Fibroblast of skin of abdomen (primary cell): Measurements from ENCODE around the gene ACTR6.
"Not testable (repeated sequence)": the region's sequence is repeated elsewhere in the genome, so short reads cannot be mapped to it uniquely, and the experiment has no call there.

Source experiments
- DNase-seq: peaks from one replicate; pipeline ENCODE4 v3.0.0-alpha.2; 2013

Gene ACTR6

DNA sequence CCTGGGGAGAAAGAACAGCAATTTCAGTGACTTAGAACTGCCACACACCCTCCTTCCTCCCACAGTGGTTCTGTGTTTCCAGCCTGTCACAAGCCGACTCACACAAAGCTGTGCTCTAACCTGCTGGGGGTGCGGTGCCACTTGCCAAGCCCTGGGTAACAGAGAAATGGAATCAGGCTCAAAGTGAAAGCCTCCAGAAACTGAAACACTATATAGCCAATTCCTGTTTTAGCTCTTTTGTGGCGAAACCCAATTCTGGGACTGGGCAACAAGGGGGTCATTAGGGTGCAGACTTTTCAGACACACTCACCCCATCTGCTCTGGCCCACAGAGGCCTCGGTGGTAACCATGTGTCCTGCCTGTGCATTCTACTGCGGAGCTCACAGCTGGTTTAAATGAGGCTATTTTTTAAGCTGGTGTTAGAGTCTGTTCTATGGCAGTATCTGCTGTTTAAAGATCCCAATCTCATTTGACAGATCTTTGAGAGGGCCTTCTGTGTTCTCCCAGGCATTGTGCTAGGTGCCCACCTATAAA, 15.2 kb upstream of the ACTR6 start:
- no peak for DNase-seq

DNA sequence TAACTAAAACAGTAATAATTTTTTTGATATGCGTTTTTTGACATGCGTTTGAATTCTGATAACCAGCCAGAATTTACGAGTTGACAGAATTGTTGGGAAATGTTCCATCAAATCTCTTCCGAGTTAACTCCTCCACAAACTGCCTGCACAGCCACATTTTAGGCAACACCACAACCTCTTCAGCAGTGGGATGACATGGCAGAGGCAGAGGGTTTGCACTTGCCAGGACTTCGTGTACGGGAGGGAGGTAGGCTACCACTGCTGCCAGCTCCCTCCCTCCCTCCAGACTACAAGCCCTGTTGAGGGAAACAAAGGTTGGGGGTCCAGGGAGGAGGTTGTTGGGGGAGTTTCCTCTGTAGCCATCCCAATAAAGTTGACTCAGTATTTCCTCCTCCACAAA, 14.5 kb upstream of the ACTR6 start:
- DNase-seq = no peak

DNA sequence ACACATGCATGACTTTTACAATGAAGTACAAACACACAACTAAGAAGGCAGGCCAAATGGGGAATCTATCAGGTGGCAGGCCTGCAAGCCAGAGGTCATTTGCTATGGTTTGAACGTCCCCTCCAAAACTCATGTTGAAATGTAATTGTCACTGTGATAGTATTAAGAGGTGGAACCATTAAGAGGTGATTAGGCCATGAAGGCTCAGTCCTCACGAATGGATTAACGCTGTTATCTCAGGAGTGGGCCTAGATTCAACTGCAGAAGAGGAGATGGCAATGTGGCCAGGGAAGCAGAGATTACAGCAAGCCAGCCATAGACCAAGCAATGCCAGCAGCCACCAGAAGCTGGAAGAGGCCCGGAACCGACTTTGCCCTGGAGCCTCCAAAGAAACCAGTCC, 13.5 kb upstream of the ACTR6 start:
- no peak for DNase-seq

DNA sequence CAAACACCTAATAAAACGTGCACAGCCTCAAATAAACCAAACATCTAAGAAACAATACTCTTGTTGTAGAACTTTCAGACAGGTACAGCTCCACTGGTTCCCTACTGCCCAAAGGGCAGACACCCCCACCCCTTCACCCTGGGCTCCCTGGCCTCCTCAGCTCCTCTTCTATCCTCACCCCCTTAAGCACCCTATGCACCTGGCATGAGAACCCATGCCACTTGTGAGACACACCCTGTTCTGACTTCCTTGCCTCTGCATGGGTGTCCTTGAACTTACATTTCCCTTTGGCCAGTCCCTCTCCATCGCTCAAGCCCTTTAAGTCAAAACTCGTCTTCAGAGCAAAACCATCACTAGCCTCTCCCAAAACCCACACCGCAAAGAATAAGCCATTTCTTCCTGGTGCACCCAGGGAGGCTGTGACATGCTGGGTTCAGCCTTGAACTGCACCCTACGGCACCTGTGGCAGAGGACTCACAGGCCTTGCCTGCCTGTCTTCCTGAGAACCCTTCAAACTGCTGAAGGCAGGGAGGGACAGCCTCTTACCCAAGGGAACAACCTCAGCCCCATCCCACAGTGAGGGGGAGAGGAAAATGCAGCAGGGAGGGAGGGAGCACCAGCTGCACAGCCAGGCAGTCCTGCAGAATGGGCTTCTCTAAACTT, 12.6 kb upstream of the ACTR6 start:
- no peak for DNase-seq

DNA sequence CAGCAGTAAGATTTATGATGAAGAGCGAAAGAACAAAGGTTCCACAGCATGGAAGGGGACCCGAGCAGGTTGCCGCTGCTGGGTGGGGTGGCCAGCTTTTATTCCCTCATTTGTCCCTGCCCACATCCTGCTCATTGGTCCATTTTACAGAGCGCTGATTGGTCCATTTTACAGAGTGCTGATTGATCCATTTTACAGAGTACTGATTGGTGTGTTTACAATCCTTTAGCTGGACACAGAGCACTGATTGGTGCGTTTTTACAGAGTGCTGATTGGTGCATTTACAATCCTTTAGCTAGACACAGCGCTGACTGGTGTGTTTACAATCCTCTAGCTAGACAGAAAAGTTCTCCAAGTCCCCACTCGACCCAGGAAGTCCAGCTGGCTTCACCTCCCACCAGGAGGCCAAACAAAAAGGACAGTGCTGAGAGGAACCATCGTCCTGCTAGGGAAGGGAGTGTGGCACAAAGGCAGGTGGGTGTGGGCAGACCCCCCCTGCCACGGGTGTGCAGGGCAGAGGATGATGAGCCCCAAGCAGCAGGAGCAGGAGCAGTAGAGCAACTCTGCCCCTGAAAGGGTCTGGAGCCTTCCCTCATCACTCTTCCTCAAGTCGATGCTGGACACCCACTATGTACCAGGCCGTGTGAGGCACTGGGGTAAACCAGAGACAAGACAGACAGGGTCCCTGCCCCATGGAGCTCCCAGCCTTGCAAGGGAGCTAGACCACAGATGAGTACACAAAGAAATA, 11.6 kb upstream of the ACTR6 start:
- DNase-seq = not testable (repeated sequence)

GRCh38 chr12:100189636-100190394, 10.8 kb upstream of the ACTR6 start:
- DNase-seq = no peak

DNA sequence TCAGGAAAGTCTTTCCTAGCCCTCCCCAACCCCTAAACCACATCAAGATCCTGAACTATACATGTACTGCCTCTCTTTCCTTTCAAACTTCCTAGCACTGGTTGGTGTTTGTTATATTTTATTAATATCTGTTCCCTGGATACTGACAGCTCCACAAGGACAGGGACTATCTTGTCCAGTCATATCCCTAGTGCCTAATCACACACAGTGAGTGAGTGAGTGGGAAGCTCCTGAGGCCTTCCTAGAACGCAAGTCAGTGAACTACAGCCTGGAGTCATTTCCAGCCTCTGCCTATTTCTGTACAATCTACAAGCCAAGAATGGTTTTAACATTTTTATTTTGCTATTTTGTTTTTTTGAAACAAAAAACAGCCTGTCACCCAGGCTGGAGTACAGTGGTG, 7.5 kb upstream of the ACTR6 start:
- DNase-seq = no peak

DNA sequence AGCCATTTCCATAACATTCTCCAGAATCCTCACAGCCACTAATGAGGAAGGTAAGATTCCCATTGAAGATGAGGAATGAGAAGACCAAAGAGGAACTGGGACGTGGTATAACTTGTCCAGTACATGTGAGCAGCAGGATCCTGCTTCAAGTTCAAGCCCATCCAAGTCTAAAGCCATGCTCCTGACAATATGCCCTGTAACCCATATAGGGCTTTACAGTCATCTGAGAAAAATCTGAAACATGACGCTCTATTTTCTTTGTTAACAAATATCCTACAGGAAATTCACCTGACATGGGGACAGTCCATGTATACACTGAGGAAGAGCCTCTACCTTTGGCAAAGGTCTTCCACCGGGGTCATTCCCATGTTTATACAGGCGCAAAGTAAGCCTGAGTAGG, 3.1 kb upstream of the ACTR6 start:
- no peak for DNase-seq

- no peak for DNase-seq
These were observed 1.6 kb upstream of the ACTR6 start for GRCh38 chr12:100199023-100199346.

DNA sequence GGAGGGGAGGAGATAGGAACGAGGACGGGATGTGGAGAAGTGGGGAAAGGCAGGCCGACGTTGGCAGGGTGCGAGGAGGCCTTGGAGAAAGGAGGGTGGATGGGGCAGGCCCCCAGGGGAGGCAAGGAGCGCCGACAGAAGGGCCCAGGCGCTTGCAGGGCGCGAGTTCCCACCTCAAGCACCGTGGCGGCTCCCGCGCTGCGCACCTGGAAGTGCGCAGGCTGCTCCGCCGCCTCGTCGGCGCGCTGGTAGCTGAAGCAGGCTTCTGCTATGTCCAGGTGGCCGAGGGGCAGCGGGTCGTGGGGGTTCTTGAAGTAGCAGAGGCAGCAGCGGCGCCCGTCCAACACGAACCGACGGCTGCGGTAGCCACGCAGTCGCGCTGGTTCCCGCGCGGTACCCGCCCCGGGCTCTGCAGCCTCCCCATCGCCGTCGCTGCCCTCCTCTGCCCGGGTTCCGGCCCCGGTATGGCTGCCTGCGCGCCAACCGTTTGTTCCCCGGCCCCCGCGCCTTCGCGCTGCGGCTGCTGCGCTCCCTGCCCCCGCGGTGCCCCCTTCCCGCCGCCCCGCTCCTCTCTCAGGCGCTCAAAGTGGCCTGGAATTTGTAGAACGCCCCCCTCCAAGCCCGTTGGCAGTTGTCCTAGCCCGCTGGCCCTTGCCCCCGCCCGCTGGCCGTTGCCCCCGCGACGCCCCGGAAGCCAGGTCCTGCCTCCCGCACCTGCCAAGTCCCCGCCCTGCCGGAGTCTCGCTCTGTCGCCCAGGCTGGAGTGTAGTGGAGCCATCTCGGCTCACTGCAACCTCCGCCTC, 1.1 kb upstream of the ACTR6 start:
- no peak for DNase-seq

GRCh38 chr12:100201604-100202423, 1.2 kb downstream of the ACTR6 start:
- no peak for DNase-seq

DNA sequence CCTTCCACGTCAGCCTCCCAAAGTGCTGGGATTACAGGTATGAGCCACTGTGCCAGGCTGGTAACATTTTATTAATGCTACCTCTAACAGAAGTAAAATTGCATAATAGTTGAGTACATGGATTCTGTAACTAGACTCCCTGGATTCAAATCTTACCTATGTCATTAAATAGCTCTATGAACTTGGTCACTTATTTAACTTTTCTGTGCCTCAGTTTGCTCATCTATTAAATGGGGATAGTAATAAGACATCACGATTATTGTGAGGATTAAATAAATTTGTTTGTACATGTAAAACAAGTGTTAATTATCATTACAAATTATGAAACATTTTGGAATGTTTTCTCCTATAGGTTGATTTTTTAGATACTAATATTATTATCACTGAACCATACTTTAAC, 6.7 kb downstream of the ACTR6 start:
- no peak for DNase-seq

- DNase-seq = no peak
These were observed 8.2 kb downstream of the ACTR6 start for GRCh38 chr12:100208834-100209233.

GRCh38 chr12:100211698-100212097, 11.1 kb downstream of the ACTR6 start:
- DNase-seq = no peak

DNA sequence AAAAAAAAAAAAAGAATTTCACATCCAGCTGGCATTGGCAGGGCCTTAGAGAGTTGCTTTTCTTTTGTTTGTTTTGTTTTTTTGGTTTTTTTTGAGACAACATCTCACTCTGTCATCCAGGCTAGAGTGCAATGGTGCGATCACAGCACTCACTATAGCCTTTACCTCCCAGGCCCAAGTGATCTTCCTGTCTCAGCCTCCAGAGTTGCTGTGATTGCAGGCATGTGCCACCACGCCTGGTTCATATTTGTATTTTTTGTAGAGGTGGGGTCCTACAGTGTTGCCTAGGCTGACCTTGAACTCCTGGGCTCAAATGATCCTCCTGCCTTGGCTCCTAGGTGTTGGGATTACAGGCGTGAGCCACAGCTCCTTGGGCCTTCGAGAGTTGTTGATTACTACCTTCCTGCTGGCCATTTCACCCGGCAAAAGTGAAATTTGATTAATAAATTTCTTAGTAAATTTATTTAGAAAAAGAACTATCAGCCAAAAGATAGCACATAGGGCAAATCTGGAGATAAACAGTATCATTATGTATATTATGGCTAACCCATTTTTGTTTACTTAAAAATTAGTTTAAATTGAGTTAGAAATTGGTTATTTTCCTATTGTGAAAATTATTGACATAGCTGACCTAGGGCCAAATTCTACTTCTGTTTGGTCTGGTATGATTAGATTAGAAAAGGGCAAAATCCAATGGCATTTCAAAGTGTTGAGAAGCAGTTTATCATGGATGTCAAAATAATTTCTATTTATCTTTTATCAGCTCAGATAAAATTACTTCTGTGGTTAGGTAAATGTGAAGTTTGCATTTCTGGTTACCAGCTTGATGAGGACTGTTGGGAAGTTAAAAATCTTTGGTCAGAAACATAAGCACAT, 12.6 kb downstream of the ACTR6 start:
- no peak for DNase-seq

- DNase-seq = no peak
These were observed 13.9 kb downstream of the ACTR6 start for GRCh38 chr12:100214518-100214917.

GRCh38 chr12:100215209-100215608, 14.6 kb downstream of the ACTR6 start:
- DNase-seq = no peak

DNA sequence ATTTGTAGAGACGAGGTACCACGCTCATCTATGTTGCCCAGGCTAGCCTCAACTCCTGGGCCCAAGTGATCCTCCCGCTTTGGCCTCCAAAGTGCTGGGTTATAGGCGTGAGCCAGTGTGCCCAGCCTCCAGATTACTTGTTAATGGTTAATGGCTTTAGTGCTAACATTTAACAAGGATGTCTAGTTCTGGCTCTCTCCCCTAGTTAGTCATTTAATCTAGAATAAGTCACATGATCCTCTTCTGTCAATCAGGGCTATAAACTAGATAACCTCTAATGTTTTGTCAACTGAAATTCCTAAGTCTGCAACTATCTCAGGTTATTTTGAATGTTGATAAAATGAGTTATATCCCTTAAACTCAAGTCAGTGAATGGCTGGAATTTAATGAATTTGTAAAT, 15.7 kb downstream of the ACTR6 start:
- no peak for DNase-seq

GRCh38 chr12:100219328-100220109, 18.9 kb downstream of the ACTR6 start:
- no peak for DNase-seq

- DNase-seq = no peak
These were observed 20.9 kb downstream of the ACTR6 start for GRCh38 chr12:100221523-100221922.
